HG02970 (cell line): Measurements from ENCODE around the gene CLDN10.
"Not testable (repeated sequence)": the region's sequence is repeated elsewhere in the genome, so short reads cannot be mapped to it uniquely, and the experiment has no call there.

Experiments
- ATAC-seq: cut with Tn5 transposase; IDR thresholded peaks from one replicate; pipeline ENCODE4 v1.9.1; 2021; ENCODE audit warnings: mild to moderate bottlenecking, moderate library complexity, moderate number of reproducible peaks; ENCODE audit not compliant: unreplicated experiment, low FRiP score

CLDN10 gene

GRCh38 chr13:95552539-95553441, at the start of gene CLDN10:
Gene CLDN10, plus strand, starts transcription at chr13:95552720. Its CDS starts 34 bp downstream, at chr13:95552754.
- no peak for ATAC-seq

- no peak for ATAC-seq
These were observed 48.9 kb upstream of the CLDN10 start for GRCh38 chr13:95503662-95504061.

- ATAC-seq: no peak
These were observed 47.3 kb upstream of the CLDN10 start for GRCh38 chr13:95505265-95505664.

GRCh38 chr13:95505986-95506385, 46.5 kb upstream of the CLDN10 start:
- no peak for ATAC-seq

DNA sequence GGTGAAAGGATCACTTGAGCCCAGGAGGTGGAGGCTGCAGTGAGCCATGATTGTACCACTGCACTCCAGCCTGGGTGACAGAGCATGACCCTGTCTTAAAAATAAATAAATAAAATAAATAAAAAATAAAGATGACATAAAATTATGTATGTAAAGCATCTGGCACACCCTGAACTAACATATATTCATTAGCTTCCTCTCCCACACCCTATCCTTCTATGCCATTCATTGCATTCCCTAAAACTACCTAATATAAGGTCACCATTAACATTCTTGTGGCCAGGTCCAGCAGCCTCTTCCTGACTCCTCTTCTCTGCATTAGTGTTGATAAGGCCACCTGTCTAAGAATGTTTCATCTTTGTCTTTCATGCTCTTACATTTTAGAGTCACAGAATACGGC, 44.5 kb upstream of the CLDN10 start:
- no peak for ATAC-seq

GRCh38 chr13:95508996-95509395, 43.5 kb upstream of the CLDN10 start:
- no peak for ATAC-seq

- ATAC-seq: no peak
These were observed 42.8 kb upstream of the CLDN10 start for GRCh38 chr13:95509521-95510310.

- ATAC-seq: no peak
These were observed 41.6 kb upstream of the CLDN10 start for GRCh38 chr13:95510950-95511349.

- no peak for ATAC-seq
These were observed 40.1 kb upstream of the CLDN10 start for GRCh38 chr13:95512424-95512823.

DNA sequence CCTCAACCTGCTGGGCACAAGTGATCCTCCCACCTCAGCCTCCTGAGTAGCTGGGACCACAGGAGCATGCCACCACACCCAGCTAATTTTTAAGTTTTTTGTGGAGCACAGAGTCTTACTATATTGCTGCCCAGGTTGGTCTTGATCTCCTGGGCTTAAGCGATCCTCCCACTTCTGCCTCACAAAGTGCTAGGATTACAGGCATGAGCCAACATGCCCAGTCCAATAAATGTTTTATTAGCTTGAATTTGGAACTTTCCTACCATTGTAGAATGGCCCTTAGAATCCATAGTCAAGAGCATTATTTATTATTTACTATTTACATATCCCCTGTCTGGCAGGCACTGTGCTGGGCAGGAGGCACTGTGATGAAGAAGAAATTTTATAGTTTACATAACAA, 39.6 kb upstream of the CLDN10 start:
- no peak for ATAC-seq

GRCh38 chr13:95515606-95516005, 36.9 kb upstream of the CLDN10 start:
- ATAC-seq: not testable (repeated sequence)

DNA sequence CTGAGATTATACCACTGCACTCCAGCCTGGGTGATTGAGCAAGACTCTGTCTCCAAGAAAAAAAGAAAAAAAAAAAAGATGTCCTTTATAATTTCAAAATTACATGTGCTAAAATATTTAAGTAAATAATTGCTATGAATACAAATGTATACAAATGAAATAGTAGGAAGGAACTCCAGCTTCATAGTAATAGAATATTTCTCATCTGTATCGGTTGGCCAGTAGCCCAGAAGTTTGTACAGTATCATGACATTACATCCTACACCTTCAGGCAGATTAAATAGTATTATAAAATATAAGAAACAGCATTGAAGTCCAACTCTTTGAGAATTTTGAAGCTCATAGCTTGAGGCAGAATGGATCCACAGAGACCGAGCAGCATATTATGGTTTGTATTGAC, 36.5 kb upstream of the CLDN10 start:
- ATAC-seq: no peak

GRCh38 chr13:95516492-95516891, 36.0 kb upstream of the CLDN10 start:
- no peak for ATAC-seq

DNA sequence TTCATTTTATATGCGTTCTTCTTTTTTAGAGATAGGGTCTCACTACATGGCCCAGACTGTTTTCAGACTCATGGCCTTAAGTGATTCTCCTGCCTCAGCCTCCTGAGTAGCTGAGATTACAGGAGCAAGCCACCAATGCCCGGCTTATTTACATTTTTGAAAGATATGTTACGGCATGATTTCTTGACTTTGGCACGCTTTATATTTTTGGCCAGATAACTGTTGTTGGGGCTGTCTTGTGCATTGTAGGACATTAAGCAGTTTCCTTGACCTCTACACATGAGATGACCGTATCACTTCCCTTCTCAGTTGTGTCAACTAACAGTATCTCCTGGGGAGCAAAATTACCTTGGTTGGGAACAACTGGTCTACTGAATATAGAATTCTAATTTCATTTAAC, 28.9 kb upstream of the CLDN10 start:
- no peak for ATAC-seq

GRCh38 chr13:95524264-95524901, 28.1 kb upstream of the CLDN10 start:
- ATAC-seq: no peak

DNA sequence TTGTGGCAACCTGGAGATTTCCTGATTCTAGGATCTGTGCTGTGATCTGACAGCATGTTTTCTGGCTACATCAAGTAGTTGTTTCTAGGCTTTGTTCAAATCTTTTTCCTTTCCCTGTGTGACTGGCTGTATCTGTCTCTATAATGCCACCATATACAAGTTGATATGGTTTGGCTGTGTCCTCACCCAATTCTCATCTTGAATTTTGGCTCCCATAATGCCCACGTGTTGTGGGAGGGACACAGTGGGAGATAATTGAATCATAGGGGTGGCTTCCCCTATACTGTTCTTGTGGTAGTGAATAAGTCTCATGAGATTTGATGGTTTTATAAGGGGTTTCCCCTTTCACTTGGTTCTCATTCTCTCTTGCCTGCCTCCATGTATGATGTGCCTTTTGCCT, 24.6 kb upstream of the CLDN10 start:
- no peak for ATAC-seq

DNA sequence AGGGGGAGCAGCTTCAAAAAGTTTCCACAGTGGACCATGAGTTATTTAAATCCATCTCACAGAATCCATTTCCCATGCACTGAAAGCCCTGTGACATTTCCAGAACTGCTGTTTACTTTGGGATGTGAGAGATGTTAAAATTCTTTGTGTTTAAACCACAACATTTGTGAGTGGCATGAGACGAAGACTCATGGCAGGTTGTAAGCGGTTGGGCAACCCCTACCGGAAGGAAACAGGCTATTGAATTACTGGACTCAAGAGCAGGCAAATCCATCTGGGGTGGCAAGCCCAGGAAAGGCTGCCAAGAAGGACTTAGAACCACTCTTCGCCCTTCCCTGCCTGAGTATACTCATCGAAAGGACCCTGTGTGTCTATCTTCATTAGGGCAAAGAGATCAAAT, 22.3 kb upstream of the CLDN10 start:
- ATAC-seq: no peak

DNA sequence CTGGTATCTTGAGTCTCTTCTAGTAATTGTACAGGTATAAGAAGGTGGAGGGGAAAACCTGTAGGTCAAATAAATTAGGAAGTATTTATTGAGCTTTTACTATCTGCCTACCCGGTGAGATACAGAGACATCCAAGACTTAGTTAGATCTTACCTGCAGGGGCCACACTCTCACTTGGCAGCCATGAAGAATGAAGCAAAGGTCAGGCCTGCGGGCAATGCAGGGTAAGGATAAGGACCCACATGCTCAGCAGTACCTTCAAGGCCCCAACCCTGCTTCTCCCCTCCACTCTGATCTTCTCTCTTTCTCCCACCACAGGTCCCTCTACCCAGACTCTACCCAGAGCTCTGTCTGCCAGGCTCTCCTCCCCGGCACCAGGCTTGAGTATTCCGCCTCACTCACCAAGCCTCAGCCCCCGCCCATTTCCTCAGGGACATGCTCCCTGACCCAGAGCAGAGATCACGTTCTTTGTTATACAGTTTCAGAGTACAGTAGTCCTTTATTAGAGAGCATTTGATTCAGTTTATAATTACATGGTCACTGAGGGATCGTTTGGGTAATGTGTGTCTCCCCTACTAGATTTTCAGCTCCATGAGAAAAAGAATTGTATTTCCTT, 18.9 kb upstream of the CLDN10 start:
- ATAC-seq: no peak

- ATAC-seq: no peak
These were observed 17.3 kb upstream of the CLDN10 start for GRCh38 chr13:95535243-95535642.

DNA sequence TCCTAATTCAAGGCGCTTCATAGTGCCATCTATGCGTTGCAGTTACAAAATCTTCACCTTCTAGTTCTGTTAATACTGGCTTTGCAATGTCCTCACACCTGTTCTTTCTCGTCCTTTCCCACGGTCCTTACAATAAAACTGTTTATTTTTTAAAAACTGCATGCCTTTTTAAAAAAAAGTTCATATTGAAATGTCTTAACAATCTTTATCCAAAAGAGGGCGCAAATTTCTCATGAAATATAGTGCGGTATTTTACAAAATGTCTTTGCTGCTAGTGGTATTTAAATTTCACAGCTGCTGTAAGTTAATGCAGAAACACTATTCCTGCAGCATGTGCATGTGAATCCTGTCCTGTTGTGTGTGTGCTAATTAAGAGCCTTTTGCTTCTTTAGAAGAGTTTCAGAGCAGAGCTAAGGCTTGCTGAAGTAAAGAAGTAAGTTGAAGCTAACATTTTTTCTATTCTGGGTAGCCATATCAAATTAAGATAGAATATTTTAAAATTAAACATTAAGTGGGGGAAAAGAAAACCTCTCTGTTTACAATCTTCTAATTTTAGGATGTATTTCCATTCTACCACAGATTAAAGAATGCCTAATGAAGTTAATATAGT, 15.8 kb upstream of the CLDN10 start:
- ATAC-seq: no peak
